ENCODE data around the gene MAP2K3. TPM values are rescaled to one million over a fixed set of nuclear protein-coding genes. Genes with fewer than 3 reads are reported as not detected.

Gene MAP2K3
- total and polyA plus RNA-seq, 10 of the 15 experiments (the other 5 are each of a cell fraction or from before 2014, with no cell fraction given): 0.71 to 39.4 (median 18.6) TPM

- ChIA-PET RAD21 (ENCODE audit: unreplicated experiment) (no interaction called here), POLR2A (no interaction called here), CTCF (no interaction called here), SMC1A (ENCODE audit: uncharacterized antibody, unreplicated experiment) (no interaction called here)
- BruUV-seq (replicated peaks): no TSS peak
- no peak overlapping the region for H3K4me2 ChIP-seq (ENCODE audit: control insufficient read depth, insufficient read depth)
- WGBS (ENCODE audit: insufficient coverage, insufficient replicate concordance, low lambda C conversion rate, missing lambda C conversion rate): 64% methylated on average over 13 of the region's 13 CpGs
- peaks cover 0 to 1% of the 10 kb centered on the region in 2 experiments; a peak in 2 of 4 replicates for H3K27me3 ChIP-seq (replicated peaks in 1 of 2; ENCODE audit: control insufficient read depth in 2 of 2, insufficient read depth in 2 of 2, low read length in 1 of 2)
- H3K4me3 ChIP-seq: no peak overlapping the region
- FAIRE-seq (no peak), DNase-seq (ENCODE audit: low read depth, low spot score) (no peak), ATAC-seq (no peak)
- no peaks in the 10 kb centered on the region for H4K20me1 ChIP-seq (ENCODE audit: control insufficient read depth, insufficient read depth)
- TF ChIP-seq RUNX3 (IDR thresholded peaks at IDR 0.05; ENCODE audit: low read length): no peak
- peak; percentile 64; the same call in 1 of the 2 replicates for TF ChIP-seq ZNF24 (IDR thresholded peaks at IDR 0.05)
- H3K4me1 ChIP-seq (ENCODE audit: control insufficient read depth, insufficient read depth, low read length): no peaks in the 10 kb centered on the region
- no peaks in the 10 kb centered on the region for H3K36me3 ChIP-seq (ENCODE audit: control insufficient read depth in 2 of 2, insufficient read depth in 2 of 2, low read length in 1 of 2)
- in situ Hi-C loops (cut with MboI) (no loop called here), intact Hi-C loops (cut with micrococcal nuclease; ENCODE audit: unreplicated experiment) (no loop called here)
- H2AFZ ChIP-seq (ENCODE audit: control insufficient read depth, low read depth, low read length): no peak overlapping the region
- no peak overlapping the region for H3K27ac ChIP-seq (ENCODE audit: control insufficient read depth, insufficient read depth)
- H3K9ac ChIP-seq (ENCODE audit: control insufficient read depth, insufficient read depth, low read length): no peak overlapping the region
- H3K9me3 ChIP-seq (replicated peaks; ENCODE audit: control insufficient read depth, insufficient read depth, low read length): no peaks in the 10 kb centered on the region
- no peaks in the 10 kb centered on the region for H3K79me2 ChIP-seq (ENCODE audit: control insufficient read depth, insufficient read depth, low read length)
These were observed 70.4 kb downstream of the MAP2K3 start for GRCh38 chr17:21354796-21355385.

- in situ Hi-C loops (cut with MboI): no loop called here
- Histone ChIP-seq H3K79me2 (ENCODE audit: control insufficient read depth, insufficient read depth, low read length) (no peaks in the 10 kb centered on the region), H4K20me1 (ENCODE audit: control insufficient read depth, insufficient read depth) (no peaks in the 10 kb centered on the region), H3K9me3 (replicated peaks; ENCODE audit: control insufficient read depth, insufficient read depth, low read length) (no peaks in the 10 kb centered on the region), H3K4me2 (ENCODE audit: control insufficient read depth, insufficient read depth) (no peak overlapping the region), H3K27me3 (replicated peaks in 1 of 2; ENCODE audit: control insufficient read depth in 2 of 2, insufficient read depth in 2 of 2, low read length in 1 of 2) (peaks cover 0 to 1% of the 10 kb centered on the region in 2 experiments; a peak in 2 of 4 replicates), H3K9ac (ENCODE audit: control insufficient read depth, insufficient read depth, low read length) (no peak overlapping the region), H3K36me3 (ENCODE audit: control insufficient read depth in 2 of 2, insufficient read depth in 2 of 2, low read length in 1 of 2) (no peaks in the 10 kb centered on the region), H3K27ac (ENCODE audit: control insufficient read depth, insufficient read depth) (no peak overlapping the region), H2AFZ (ENCODE audit: control insufficient read depth, low read depth, low read length) (no peak overlapping the region), H3K4me1 (ENCODE audit: control insufficient read depth, insufficient read depth, low read length) (no peaks in the 10 kb centered on the region), H3K4me3 (no peak overlapping the region)
- ATAC-seq (no peak), FAIRE-seq (no peak), DNase-seq (ENCODE audit: low read depth, low spot score) (no peak)
- ChIA-PET POLR2A (no interaction called here), RAD21 (ENCODE audit: unreplicated experiment) (no interaction called here), CTCF (no interaction called here), SMC1A (ENCODE audit: uncharacterized antibody, unreplicated experiment) (no interaction called here)
- TF ChIP-seq SREBF2 (IDR thresholded peaks at IDR 0.05; ENCODE audit: low read length) (no peak), RELB (IDR thresholded peaks at IDR 0.05; ENCODE audit: low read depth) (no peak), TBL1XR1 (IDR thresholded peaks at IDR 0.05; ENCODE audit: low read depth, low read length) (no peak), MXI1 (IDR thresholded peaks at IDR 0.05; ENCODE audit: low read depth, low read length) (no peak), NFYA (IDR thresholded peaks at IDR 0.05; ENCODE audit: borderline replicate concordance, low read depth, low read length) (no peak), NR2C1 (IDR thresholded peaks at IDR 0.05) (no peak), YBX1 (IDR thresholded peaks at IDR 0.05) (no peak), E2F8 (IDR thresholded peaks at IDR 0.05; ENCODE audit: low read depth, partially characterized antibody) (no peak), MEF2B (IDR thresholded peaks at IDR 0.05; ENCODE audit: partially characterized antibody, poor library complexity, severe bottlenecking) (no peak), ZNF217 (IDR thresholded peaks at IDR 0.05) (no peak), WRNIP1 (IDR thresholded peaks at IDR 0.05; ENCODE audit: borderline replicate concordance, low read depth, low read length) (no peak), STAT1 (conservative IDR thresholded peaks at IDR 0.05) (no peak), JUNB (IDR thresholded peaks at IDR 0.05) (no peak)
- intact Hi-C loops (cut with micrococcal nuclease; ENCODE audit: unreplicated experiment): no loop called here
- BruUV-seq (replicated peaks): no TSS peak
- 76% methylated on average over 11 of the region's 12 CpGs for WGBS (ENCODE audit: insufficient coverage, insufficient replicate concordance, low lambda C conversion rate, missing lambda C conversion rate)
These were observed 71.1 kb downstream of the MAP2K3 start for GRCh38 chr17:21355586-21355985.
